Activated naive CD4-positive, alpha-beta T cell treated with anti-CD3 and anti-CD28 coated beads, Interleukin-2, amount 50 U/mL, for 24 hours (primary cell): Measurements from ENCODE around the gene DCUN1D1.
A peak's percentile ranks its signal among the peaks of the same experiment; 100 is the strongest.
"Not testable (repeated sequence)": the region's sequence is repeated elsewhere in the genome, so short reads cannot be mapped to it uniquely, and the experiment has no call there.

Experiments used
- H3K27ac Mint-ChIP-seq: one replicate; pipeline ENCODE4 v1.8.0; 2021; ENCODE audit warnings: mild to moderate bottlenecking, mixed read lengths
- H3K27me3 Mint-ChIP-seq: one replicate; pipeline ENCODE4 v1.8.0; 2021; ENCODE audit warnings: mixed read lengths
- H3K36me3 Mint-ChIP-seq: one replicate; pipeline ENCODE4 v1.8.0; 2021; ENCODE audit warnings: mixed read lengths
- H3K4me1 Mint-ChIP-seq: one replicate; pipeline ENCODE4 v1.8.0; 2021; ENCODE audit warnings: mixed read lengths
- H3K4me3 Mint-ChIP-seq: one replicate; pipeline ENCODE4 v1.8.0; 2021; ENCODE audit warnings: mild to moderate bottlenecking, mixed read lengths
- H3K9me3 Mint-ChIP-seq: one replicate; pipeline ENCODE4 v1.8.0; 2021; ENCODE audit warnings: mixed read lengths

The DCUN1D1 gene

GRCh38 chr3:182980204-182981037 is at the start of gene DCUN1D1:
Gene DCUN1D1 (minus strand): TSS chr3:182980538. CDS start chr3:182980489, 49 bp downstream.
- Mint-ChIP-seq H3K9me3 (no peaks in the 10 kb centered on the region), H3K27ac (peak within 1 kb of the TSS; percentile 96), H3K27me3 (no peaks in the 10 kb centered on the region), H3K4me1 (peaks cover 41% of the 10 kb centered on the region), H3K4me3 (peak within 1 kb of the TSS; percentile 94), H3K36me3 (no peaks in the 10 kb centered on the region)

- H3K4me1 Mint-ChIP-seq, result no peaks in the 10 kb centered on the region
- no peak overlapping the region for H3K27ac Mint-ChIP-seq
- no peak overlapping the region for H3K4me3 Mint-ChIP-seq
- peaks cover 24% of the 10 kb centered on the region for H3K36me3 Mint-ChIP-seq
- no peaks in the 10 kb centered on the region for H3K27me3 Mint-ChIP-seq
- H3K9me3 Mint-ChIP-seq, result no peaks in the 10 kb centered on the region
Observed at GRCh38 chr3:183028416-183028815, 48.1 kb upstream of the DCUN1D1 start.

GRCh38 chr3:183027276-183027675 is 46.9 kb upstream of the DCUN1D1 start:
- Mint-ChIP-seq H3K4me1 (no peaks in the 10 kb centered on the region), H3K4me3 (no peak overlapping the region), H3K27ac (no peak overlapping the region), H3K9me3 (no peaks in the 10 kb centered on the region), H3K27me3 (no peaks in the 10 kb centered on the region), H3K36me3 (peaks cover 22% of the 10 kb centered on the region)

GRCh38 chr3:183022936-183023516 is 42.7 kb upstream of the DCUN1D1 start:
- Mint-ChIP-seq H3K4me1 (no peaks in the 10 kb centered on the region), H3K36me3 (peaks cover 8% of the 10 kb centered on the region), H3K4me3 (no peak overlapping the region), H3K27me3 (no peaks in the 10 kb centered on the region), H3K27ac (no peak overlapping the region), H3K9me3 (no peaks in the 10 kb centered on the region)

GRCh38 chr3:183018421-183019192 is 38.3 kb upstream of the DCUN1D1 start:
- H3K4me3 Mint-ChIP-seq, result no peak overlapping the region
- H3K27me3 Mint-ChIP-seq, result no peaks in the 10 kb centered on the region
- no peak overlapping the region for H3K27ac Mint-ChIP-seq
- no peaks in the 10 kb centered on the region for H3K9me3 Mint-ChIP-seq
- no peaks in the 10 kb centered on the region for H3K4me1 Mint-ChIP-seq
- peaks cover 5% of the 10 kb centered on the region for H3K36me3 Mint-ChIP-seq

GRCh38 chr3:183015185-183015584 is 34.8 kb upstream of the DCUN1D1 start:
- H3K36me3 Mint-ChIP-seq, result peaks cover 2% of the 10 kb centered on the region
- H3K4me1 Mint-ChIP-seq, result no peaks in the 10 kb centered on the region
- H3K27ac Mint-ChIP-seq, result no peak overlapping the region
- no peaks in the 10 kb centered on the region for H3K27me3 Mint-ChIP-seq
- H3K9me3 Mint-ChIP-seq, result no peaks in the 10 kb centered on the region
- no peak overlapping the region for H3K4me3 Mint-ChIP-seq

GRCh38 chr3:183013856-183014255 is 33.5 kb upstream of the DCUN1D1 start:
- H3K4me3 Mint-ChIP-seq, result no peak overlapping the region
- H3K4me1 Mint-ChIP-seq, result no peaks in the 10 kb centered on the region
- no peaks in the 10 kb centered on the region for H3K9me3 Mint-ChIP-seq
- peaks cover 2% of the 10 kb centered on the region for H3K36me3 Mint-ChIP-seq
- no peak overlapping the region for H3K27ac Mint-ChIP-seq
- H3K27me3 Mint-ChIP-seq, result no peaks in the 10 kb centered on the region

- no peaks in the 10 kb centered on the region for H3K4me1 Mint-ChIP-seq
Observed at GRCh38 chr3:183013074-183013473, 32.7 kb upstream of the DCUN1D1 start.

GRCh38 chr3:183008800-183009199 is 28.5 kb upstream of the DCUN1D1 start:
- Mint-ChIP-seq H3K4me3 (no peak overlapping the region), H3K27ac (no peak overlapping the region), H3K9me3 (no peaks in the 10 kb centered on the region), H3K36me3 (peaks cover 2% of the 10 kb centered on the region), H3K4me1 (no peaks in the 10 kb centered on the region), H3K27me3 (no peaks in the 10 kb centered on the region)

More at GRCh38 chr3:183013074-183013473, 32.7 kb upstream of the DCUN1D1 start:
- H3K36me3 Mint-ChIP-seq, result peaks cover 2% of the 10 kb centered on the region
- no peaks in the 10 kb centered on the region for H3K27me3 Mint-ChIP-seq
- no peaks in the 10 kb centered on the region for H3K9me3 Mint-ChIP-seq
- no peak overlapping the region for H3K27ac Mint-ChIP-seq
- no peak overlapping the region for H3K4me3 Mint-ChIP-seq

- H3K4me3 Mint-ChIP-seq, result no peak overlapping the region
- no peaks in the 10 kb centered on the region for H3K27me3 Mint-ChIP-seq
- H3K27ac Mint-ChIP-seq, result no peak overlapping the region
- no peaks in the 10 kb centered on the region for H3K4me1 Mint-ChIP-seq
- H3K9me3 Mint-ChIP-seq, result no peaks in the 10 kb centered on the region
- peaks cover 2% of the 10 kb centered on the region for H3K36me3 Mint-ChIP-seq
Observed at GRCh38 chr3:183008303-183008702, 28.0 kb upstream of the DCUN1D1 start.

- H3K27me3 Mint-ChIP-seq, result no peaks in the 10 kb centered on the region
- H3K36me3 Mint-ChIP-seq, result peaks cover 2% of the 10 kb centered on the region
- H3K4me1 Mint-ChIP-seq, result no peaks in the 10 kb centered on the region
- no peak overlapping the region for H3K4me3 Mint-ChIP-seq
- H3K9me3 Mint-ChIP-seq, result no peaks in the 10 kb centered on the region
- H3K27ac Mint-ChIP-seq, result no peak overlapping the region
Observed at GRCh38 chr3:183006396-183007002, 26.2 kb upstream of the DCUN1D1 start.

- Mint-ChIP-seq H3K4me1 (no peaks in the 10 kb centered on the region), H3K27ac (no peak overlapping the region), H3K36me3 (peaks cover 2% of the 10 kb centered on the region), H3K9me3 (peaks cover 3% of the 10 kb centered on the region), H3K4me3 (no peak overlapping the region), H3K27me3 (no peaks in the 10 kb centered on the region)
Observed at GRCh38 chr3:182999767-183000166, 19.4 kb upstream of the DCUN1D1 start.

- H3K4me3 Mint-ChIP-seq, H3K9me3 Mint-ChIP-seq, H3K27me3 Mint-ChIP-seq, H3K4me1 Mint-ChIP-seq, H3K27ac Mint-ChIP-seq, H3K36me3 Mint-ChIP-seq: not testable (repeated sequence)
Observed at GRCh38 chr3:182993486-182994201, 13.3 kb upstream of the DCUN1D1 start.

- H3K27me3 Mint-ChIP-seq, result no peaks in the 10 kb centered on the region
- H3K9me3 Mint-ChIP-seq, result no peaks in the 10 kb centered on the region
- H3K27ac Mint-ChIP-seq, result no peak overlapping the region
- no peaks in the 10 kb centered on the region for H3K36me3 Mint-ChIP-seq
- H3K4me3 Mint-ChIP-seq, result no peak overlapping the region
- H3K4me1 Mint-ChIP-seq, result no peaks in the 10 kb centered on the region
Observed at GRCh38 chr3:182989566-182989965, 9.2 kb upstream of the DCUN1D1 start.

GRCh38 chr3:182986021-182986420 is 5.7 kb upstream of the DCUN1D1 start:
- Mint-ChIP-seq H3K27ac (no peak overlapping the region), H3K4me1 (peaks cover 5% of the 10 kb centered on the region), H3K27me3 (no peaks in the 10 kb centered on the region), H3K9me3 (no peaks in the 10 kb centered on the region), H3K36me3 (no peaks in the 10 kb centered on the region), H3K4me3 (no peak overlapping the region)
